MV-4-11 (cell line): ENCODE results near the gene ANTXR2.
A peak's percentile ranks its signal among the peaks of the same experiment; 100 is the strongest.
"Not testable (repeated sequence)": the region's sequence is repeated elsewhere in the genome, so short reads cannot be mapped to it uniquely, and the experiment has no call there.

Experiments
- DNase-seq: peaks from one replicate; lab custom pipeline; 2025; lab: John Stamatoyannopoulos, UW

The ANTXR2 gene

GRCh38 chr4:79918292-79918691 lies 154.7 kb downstream of the ANTXR2 start:
- no peak for DNase-seq

DNA sequence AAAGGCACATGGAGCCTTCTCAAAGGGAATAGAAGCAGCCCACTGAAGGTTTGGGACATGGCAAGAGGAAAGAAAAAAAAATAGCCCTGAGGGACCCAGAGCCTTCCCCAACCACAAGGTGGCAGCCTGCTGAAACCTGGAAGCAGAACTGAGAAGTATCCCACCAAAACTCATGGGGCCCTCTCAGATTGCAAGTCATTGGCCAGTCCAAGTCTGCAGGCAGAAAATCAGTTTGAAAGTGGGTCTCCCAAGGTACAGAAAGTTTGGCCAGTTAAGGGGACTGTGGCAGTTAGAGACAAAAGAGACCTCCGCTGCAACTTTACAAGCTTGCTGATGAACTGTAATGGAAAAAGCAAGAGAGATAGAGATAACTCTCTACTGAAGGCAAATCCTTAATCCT lies 155.8 kb downstream of the ANTXR2 start:
- peak; percentile 65 for DNase-seq

DNA sequence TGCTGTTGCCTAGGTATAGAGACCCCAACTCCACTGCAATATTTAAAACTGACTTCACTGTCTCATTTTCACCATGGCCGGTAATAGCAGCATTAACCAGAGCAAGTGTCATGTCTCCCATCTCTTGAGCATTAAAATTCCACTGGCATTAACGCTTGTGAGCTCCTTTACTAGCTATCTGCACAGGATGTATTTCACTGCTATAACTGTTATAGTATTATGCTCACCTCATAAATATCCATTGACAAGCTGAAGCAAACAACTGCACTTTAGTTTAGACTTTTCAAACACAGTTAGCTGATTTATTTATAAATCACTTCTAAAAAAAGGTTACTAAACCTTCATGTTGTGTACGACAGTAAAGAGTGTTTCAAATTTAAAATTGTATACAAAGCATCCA lies 157.8 kb downstream of the ANTXR2 start:
- no peak for DNase-seq

DNA sequence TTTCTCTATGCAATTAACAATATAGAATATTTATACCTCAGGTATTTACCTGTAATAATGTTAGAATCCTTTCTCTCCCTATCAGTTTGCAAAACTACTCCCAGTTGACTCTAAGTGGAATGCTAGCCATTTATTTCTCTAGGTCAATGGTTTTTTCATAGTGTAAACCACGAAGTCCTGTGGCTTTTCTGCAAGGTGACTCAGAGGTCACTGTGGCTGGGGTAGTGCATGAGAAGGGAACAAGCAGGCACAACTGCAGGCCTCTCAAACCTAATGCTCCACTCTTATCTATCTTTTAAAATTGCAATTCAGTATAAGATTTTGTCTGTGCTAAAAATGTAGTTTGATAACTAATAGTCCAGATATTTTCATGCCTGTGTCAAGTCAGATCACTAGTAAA lies 159.4 kb downstream of the ANTXR2 start:
- DNase-seq, result peak; percentile 36

- peak; percentile 86 for DNase-seq
These were observed 166.0 kb downstream of the ANTXR2 start for GRCh38 chr4:79907001-79907400.

GRCh38 chr4:79906303-79906702 lies 166.7 kb downstream of the ANTXR2 start:
- no peak for DNase-seq

GRCh38 chr4:79905212-79905611 lies 167.8 kb downstream of the ANTXR2 start:
- no peak for DNase-seq

DNA sequence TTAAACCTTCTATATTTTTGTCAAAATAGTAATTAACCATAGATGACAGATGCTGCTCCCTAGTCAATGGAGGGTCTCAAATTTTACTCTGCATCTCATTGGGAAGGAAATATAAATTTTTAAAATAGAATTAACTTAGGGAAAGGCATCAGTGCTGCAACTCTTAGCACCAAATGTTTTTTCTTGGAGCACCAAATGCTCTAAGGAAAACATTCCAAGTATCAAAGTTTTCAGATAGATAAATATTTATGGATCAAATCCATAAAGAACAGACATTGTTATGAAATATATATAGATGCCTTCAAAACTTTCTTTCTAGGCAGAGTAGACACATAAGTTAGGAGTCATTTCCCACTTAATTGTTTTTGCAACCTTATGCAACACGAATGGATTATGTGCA lies 168.7 kb downstream of the ANTXR2 start:
- DNase-seq, result peak; percentile 30

DNA sequence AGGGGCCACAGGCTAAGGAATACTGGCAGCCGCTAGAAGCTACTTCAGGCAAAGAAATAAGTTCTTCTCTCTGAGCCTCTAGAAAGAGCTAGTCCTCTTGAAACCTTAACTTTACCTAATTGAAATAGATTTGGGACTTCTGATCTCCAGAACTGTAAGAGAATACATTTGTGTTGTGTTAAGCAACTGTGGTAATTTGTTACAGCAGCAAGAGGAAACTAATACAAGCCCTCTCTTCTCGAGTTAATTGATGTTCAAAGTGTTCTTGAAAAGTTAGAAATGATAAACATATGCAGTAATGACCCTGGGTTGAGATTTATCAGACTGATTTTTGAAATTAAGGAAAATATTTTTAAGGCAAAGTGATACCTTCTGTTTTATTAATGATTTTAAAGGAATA lies 172.8 kb downstream of the ANTXR2 start:
- no peak for DNase-seq

- DNase-seq, result no peak
These were observed 173.5 kb downstream of the ANTXR2 start for GRCh38 chr4:79899481-79899880.

- DNase-seq, result no peak
These were observed 175.0 kb downstream of the ANTXR2 start for GRCh38 chr4:79898055-79898454.

DNA sequence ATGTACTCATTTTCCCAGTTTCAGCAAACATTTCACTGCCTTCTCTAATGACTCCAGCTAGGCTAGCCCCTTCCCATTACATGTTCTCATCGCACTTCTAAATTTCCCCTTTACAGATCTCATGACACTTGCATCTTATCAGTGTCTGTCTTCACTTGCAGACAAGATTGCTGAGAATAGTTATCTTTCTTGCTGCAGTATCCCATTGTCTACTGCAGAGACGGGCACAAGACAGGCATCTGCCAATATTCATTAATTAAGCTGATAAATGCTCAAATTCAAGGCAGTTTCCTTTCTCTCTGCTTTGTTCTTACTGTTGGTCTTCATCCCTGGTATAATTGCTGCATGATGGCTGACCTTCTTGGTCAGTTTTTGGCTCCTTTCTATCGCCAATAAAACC lies 175.9 kb downstream of the ANTXR2 start:
- no peak for DNase-seq

DNA sequence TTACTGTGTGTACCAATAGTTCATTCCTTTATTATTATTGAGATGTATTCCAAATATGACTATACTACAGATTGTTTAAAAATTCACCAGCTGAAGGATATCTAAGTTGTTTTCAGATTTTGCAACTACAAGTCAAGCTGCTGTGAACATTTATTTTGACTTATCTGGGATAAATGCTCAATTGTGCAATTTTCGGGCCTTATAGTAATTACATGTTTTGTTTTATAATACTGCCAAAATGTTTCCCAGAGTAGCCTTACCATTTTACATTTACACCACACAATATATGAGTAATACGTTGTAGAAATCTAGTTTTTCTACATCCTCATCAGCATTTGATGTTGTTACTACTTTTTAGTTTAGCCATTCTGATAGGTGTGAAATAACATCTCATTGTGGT lies 179.6 kb downstream of the ANTXR2 start:
- no peak for DNase-seq

- DNase-seq, result not testable (repeated sequence)
These were observed 184.0 kb downstream of the ANTXR2 start for GRCh38 chr4:79889026-79889425.

DNA sequence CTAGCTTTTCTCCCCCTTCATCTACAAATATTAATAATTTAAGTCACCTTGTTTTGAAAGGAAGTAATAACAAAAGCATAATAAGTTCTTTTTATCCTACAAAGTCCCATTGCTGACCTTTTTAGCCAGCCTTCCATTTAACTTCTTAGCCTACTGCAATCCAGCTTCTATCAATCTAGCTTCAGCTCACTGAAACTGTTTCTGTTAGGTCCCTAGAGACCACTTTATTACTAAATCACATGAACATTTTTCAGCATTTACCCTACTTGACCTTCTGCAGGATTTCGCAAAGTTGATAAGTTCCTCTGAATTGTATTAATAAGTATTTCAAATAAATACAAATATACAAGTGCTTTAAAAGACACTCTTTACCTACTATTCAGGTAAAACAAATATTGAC lies 186.5 kb downstream of the ANTXR2 start:
- no peak for DNase-seq

DNA sequence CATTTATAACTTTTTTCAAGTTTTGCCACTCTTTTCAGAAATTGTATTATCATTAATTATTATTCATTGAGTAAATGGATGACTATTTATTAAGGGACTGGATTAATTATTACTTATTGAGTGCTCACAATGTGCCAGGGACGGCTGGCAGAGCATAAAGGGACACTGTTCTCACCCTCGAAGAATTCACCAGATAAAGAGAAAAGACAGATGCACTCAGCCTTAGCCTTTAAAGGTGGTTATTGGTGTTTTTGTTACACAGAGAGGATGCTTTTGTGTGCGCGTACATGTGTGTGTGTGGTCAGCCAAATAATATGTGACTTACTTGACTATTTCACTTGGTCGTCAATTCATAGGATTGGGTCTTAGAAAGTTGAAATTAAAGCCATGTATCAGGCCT lies 187.0 kb downstream of the ANTXR2 start:
- no peak for DNase-seq

- DNase-seq, result no peak
These were observed 189.7 kb downstream of the ANTXR2 start for GRCh38 chr4:79883290-79883689.

GRCh38 chr4:79882806-79883205 lies 190.2 kb downstream of the ANTXR2 start:
- no peak for DNase-seq

DNA sequence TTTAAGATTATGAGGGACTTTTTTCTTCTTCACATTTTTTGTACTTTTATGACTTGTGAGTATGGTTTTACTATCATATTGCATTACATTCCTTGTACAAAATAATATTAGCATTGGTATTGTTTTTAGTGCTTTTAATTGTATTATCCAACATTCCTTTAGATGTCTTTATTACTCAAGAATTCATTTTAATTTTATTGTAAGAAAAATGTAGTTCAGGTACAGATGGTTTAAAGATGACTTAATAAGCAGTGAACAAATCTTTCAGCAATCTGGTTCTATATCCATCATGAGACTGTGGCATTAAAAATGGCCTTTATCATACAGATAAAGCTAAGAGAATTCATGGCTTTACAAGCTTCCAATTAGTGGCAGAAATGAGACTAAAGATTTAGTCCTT lies 191.6 kb downstream of the ANTXR2 start:
- no peak for DNase-seq

DNA sequence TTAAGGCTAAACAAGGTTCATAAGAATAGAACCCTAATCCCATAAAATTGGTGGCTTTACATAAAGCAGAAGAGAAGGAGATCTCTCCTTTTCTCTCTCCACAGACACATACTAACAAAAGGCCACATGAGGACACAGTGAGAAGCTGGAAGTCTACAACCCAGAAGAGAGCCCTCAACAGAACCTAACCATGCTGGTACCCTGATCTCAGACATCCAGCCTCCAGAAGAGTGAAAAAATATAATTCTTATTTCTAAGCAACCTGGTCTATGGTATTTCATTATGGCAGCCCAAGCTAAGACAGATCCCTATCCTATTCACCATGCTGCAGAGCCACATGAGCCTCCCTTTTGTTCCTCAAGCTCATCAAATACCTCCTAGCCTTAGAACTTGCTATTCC lies 195.5 kb downstream of the ANTXR2 start:
- no peak for DNase-seq

- no peak for DNase-seq
These were observed 197.6 kb downstream of the ANTXR2 start for GRCh38 chr4:79875344-79875899.

GRCh38 chr4:79874197-79874596 lies 198.8 kb downstream of the ANTXR2 start:
- DNase-seq, result no peak

DNA sequence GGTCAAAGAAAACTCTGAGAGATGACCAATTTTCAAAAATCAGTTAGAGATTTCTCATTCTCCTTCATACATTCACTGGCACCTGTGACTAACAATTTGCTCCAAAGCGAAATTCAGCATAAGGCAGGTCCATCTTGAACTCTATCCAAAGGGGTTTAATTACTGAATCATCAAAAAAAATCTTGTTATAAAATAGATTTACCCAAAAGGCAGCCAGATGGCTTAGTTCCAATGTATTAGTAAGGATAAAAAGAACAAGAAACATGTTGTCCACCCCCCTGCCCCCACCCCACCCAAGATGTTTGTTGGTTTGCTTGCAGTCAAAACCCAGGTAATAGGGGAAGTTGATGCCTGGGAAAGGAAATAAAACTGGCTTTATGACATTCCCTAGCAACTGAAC lies 200.3 kb downstream of the ANTXR2 start:
- DNase-seq, result no peak

DNA sequence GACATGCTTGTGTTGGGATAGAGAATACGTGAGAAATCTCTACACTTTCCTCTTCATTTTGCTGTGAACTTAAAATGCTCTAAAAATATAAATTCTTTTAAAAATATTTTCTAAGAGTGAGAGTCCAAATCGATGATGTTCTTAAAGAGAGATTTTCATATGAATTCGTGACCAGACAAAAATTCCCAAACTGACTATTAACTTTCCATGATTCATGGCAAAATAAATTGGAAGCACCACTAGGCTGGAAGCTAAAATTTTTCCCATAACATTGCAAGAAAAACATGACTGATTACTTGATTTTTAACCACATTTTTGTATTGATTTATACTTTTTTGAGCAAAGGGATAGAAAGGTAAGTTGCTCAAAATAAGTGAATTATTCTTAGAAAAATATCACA lies 201.1 kb downstream of the ANTXR2 start:
- DNase-seq, result no peak
